GM18520 (cell line): ENCODE results near the gene CD8A.
A peak's percentile ranks its signal among the peaks of the same experiment; 100 is the strongest.

Experiments used
- ATAC-seq: cut with Tn5 transposase; IDR thresholded peaks from one replicate; pipeline ENCODE4 v1.9.1; 2021; ENCODE audit not compliant: unreplicated experiment

Gene CD8A

DNA sequence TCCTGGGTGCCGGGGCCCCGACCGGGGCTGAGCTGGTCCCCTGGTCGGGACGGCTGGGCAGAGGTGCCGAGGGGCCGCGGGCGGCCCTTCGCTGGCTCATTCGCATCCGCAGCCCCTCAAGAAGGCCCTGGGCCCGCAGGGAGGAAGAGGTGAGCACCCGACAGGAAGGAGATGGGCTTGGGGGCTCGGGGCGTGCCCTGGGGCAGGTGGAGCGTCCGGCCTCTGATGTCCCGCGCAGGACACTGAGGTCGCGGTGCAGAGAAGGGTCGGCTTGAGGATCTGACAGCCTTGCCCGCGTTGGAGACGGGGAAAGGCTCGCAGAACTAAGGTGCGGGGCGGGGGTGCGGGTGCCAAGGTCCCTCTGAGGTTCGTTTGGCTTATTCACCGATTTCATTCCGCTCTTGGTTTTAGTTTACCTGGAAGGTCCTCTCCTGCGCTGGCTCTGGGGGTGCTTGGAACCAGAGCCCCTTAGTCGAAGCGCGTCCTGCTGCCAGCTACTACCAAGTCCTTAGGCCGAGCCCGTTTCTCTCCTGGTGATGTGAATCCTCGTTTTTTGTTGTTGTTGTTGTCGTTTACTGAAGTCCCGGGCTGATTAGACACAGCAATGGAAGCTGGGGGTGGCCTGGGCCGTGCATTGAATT is 18.9 kb upstream of the CD8A start:
- no peak for ATAC-seq

DNA sequence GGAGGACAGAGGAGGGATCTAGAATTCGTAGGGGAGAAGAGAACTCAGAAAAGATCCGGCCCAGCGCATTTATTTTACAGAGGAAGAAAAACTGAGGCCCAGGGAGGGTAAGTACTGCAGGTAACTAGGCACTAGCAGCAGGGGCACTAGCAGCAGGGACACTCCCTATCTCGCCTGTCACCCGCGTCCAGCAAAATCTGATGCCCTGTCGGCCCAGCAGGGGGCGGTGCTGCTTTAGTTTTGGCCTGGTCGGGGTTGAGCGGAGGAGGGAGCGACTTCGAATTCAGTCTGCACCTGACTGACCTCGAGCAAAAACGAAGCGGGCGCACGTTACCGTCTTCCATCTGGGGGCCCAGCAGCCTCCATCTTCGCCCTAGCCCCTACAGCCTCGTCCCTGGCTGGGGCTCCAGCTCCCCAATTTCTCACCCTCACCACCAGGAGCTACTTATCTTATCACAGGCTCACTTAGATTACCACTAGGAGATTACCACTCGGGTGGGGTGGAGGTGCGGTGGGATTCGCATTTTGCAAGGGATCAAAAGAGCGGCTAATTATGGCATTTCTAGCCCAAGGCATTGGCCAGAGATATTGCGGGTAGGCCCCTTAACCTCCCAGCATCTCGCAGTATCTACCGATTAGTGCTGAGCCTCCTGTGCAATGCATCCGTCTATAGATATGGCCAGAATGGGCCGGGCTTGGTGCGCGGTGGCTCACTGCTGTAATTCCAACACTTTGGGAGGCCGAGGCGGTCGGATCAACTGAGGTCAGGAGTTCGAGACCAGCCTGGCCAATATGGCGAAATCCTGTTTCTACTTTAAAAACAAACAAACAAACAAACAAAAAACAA is 17.8 kb upstream of the CD8A start:
- ATAC-seq = peak; percentile 84

DNA sequence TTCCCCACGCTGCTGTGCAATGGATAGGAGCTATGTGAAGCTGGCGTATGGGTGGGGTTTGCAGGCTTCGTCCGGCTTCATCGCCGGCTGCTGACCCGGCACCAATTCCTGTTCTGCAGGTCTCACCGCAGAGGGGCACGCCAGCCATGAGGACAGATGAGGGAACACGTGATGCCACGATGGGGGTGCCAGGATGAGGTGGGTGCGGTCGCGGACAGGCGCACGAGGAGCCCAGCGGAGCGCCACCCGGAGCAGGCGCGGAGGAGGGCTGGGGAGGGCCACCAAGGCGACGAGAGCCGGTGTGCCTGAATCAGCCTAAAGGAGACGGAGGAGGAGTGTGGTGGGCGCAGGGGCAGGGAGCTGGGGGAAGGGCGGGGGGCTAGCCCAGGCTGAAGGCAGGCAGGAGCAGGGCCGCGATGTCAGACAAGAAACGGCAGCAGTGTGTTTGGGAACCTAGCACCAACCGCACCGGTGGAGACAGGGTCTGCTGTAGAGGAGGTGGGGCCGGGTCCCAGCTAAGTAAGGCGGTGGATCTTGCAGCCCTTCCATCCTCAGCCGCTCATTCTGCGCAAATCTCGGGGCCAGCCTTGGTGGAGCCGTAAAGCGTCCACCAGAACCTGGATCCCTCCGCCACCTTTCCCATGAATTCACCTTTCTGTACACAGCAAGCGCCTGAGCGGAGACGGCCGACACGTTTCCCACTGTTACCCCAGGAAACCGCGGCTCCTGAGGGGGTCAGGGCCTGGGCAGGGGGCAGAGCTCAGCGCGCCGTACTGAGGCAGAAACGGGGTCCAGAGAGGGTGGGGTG is 17.0 kb upstream of the CD8A start:
- no peak for ATAC-seq

DNA sequence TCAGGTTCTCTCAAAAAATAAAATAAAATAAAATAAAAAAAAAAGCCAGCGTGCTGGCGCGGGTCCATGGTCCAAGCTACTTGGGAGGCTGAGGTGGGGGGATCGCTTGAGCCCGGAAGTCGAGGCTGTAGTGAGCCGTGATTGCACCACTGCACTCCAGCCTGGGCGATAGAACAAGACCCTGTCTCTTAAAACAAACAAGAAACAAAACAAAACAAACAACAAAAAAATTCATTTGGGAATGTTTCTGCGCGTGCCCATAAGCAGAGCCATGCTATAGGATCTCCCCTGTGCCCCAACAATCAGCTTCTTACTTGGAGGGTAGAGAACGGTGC is 16.4 kb upstream of the CD8A start:
- no peak for ATAC-seq

DNA sequence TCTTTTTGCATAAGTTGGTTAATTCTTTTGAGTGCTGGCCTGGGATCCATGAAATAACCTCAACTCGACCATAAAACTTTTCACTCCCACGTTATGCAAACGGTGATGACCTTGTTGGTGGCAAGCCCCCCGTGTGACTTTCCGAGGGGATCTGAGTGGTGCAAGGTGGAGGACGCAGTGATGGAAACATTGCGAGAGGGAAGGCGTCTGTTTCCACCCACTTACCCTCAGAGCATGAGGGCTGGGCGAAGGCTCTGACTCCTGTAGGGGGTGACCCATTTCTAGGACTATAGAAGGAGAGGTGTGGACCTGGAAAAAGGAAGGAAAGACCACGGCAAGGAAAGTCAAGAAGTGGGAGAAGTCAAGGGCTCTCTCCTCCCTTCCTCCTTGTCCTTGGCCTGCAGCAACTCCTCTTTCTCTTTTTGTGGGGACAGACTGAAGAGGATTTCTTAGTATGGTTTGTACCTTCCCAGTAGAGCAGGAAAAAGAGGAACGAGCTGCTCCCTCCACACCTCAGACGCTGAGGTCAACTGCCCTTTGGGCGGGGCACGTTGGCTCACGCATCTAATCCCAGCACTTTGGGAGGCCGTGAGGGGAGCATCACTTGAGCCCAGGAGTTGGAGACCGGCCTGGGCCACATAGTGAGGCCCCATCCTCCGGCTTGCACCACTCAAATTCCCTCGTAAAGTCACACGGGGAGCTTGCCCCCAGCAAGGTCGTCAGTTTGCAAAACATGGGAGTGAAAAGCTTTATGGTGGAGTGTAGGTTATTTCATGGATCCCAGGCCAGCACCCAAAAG is 15.5 kb upstream of the CD8A start:
- no peak for ATAC-seq

DNA sequence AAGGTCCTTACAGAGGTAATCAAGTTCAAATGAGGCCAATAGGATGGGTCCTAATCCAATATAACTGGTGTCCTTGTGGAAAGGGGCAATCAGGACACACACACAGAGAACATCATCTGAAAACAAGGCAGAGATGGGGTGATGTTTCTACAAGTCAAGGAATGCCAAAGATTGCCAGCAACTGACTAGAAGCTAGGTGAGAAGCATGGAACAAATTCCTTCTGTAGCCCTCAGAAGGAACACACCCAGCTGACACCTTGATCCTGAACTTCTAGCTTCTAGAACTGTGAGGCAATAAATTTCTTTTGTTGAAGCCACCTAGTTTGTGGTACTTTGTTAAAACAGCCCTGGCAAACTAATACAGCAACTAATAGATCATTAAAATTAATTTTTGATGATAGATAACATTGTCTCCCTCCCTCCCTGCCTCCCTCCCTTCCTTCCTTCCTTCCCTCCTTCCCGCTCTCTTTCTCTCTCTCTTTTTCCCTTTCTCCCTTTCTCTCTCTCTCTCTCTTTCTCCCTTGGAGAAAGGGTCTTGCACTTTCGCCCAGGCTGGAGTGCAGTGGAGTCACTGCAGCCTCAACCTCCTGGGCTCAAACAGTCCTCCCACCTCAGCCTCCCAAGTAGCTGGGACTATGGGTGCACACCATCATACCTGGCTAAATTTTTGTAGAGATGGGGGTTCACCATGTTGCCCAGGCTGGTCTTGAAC is 10.3 kb upstream of the CD8A start:
- ATAC-seq = no peak

DNA sequence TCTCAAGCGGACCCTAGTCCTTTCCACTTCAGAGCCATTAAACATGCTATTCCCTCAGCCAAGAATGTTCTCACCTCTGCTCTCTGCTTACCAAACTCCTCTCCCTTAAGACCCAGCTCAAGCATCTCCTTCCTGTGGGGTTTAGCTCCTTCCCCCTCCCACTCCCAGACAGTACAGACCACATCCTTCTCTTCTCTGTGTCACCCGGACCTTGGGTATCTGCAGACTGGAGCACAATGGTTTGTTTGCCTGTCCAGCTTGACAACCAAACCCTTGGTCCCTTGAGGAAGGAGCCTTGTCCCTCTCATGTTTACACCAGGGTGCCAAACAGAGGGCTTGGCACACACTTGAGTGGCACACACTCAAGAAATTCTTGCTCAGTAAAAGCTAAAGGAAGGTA is 4.1 kb upstream of the CD8A start:
- no peak for ATAC-seq

DNA sequence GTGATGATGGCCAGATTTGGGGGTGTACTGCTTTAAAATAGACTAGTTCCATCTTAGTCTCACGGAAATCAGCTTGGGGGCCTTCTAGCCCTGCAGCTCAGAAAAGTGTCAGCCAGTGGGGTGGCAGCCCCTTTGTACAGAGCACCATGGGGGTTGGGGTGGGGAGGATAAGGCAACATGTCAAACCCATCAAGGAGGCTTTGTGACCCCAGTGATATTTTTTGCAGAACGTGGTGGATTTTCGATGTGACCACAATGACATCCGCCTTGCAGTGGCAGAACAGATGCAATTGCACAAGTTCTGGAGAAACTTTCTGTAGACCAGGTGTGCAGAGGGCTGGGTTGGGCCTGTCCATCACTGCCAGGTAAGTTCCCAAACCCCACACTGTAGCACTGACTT is 3.0 kb upstream of the CD8A start:
- no peak for ATAC-seq

DNA sequence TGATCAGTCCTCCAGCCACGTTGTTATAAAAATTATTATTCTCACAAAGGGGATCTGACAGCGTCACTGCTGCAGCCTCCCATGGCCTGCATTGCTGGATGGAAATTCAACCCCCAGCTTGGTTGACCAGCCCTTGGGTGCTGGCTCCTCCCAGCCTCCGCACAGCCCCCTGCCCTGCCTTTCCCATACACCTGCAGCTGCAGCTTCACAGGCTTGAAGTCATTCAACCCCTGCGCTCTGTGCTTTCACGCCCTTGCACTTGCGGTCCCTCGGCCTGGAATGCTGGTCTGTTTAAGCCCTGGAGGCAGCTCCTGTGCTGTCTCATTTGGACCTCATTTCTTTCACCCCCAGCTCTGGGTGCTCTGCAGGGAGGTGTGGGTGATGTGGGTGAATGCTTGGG is 860 bp upstream of the CD8A start:
- ATAC-seq = no peak

DNA sequence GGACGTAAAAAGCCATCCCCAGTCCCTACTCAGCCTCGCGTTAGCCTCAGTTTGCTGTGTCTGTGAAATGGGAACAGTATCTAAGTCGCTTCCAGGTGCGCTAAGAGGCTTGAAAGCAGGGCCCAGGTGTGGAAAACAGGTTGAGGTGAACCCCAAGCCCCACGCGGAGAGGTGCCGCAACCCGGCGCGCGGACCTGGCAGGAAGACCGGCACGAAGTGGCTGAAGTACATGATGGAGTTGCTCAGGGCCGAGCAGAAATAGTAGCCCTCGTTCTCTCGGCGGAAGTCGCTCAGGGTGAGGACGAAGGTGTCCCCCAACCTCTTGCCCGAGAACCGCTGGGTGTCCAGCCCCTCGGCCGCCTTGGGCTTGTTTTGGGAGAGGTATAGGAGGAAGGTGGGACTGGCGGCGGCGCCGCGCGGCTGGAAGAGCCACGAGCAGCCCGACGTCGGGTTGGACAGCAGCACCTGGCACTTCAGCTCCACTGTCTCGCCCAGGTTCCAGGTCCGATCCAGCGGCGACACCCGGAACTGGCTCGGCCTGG is 508 bp downstream of the CD8A start:
- no peak for ATAC-seq

DNA sequence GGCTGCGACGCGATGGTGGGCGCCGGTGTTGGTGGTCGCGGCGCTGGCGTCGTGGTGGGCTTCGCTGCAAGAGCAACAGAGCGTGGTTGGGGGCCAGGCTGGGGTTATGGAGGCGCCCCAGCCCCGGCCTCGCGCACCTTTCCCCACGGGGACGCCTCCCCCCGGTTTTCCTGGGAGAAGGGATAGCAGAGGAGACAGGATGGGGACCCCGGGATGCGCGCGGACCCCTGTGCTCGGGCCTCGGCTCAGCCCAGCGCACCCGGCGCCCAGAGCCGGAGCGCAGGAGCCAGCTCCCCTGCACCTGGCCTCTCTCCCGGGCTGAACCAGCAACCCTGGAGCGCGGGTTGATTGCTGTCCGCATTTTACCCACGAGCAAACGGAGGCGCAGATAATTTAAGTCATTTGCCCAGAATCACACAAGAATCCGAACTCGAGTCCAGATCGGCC is 1.0 kb downstream of the CD8A start:
- ATAC-seq = no peak

DNA sequence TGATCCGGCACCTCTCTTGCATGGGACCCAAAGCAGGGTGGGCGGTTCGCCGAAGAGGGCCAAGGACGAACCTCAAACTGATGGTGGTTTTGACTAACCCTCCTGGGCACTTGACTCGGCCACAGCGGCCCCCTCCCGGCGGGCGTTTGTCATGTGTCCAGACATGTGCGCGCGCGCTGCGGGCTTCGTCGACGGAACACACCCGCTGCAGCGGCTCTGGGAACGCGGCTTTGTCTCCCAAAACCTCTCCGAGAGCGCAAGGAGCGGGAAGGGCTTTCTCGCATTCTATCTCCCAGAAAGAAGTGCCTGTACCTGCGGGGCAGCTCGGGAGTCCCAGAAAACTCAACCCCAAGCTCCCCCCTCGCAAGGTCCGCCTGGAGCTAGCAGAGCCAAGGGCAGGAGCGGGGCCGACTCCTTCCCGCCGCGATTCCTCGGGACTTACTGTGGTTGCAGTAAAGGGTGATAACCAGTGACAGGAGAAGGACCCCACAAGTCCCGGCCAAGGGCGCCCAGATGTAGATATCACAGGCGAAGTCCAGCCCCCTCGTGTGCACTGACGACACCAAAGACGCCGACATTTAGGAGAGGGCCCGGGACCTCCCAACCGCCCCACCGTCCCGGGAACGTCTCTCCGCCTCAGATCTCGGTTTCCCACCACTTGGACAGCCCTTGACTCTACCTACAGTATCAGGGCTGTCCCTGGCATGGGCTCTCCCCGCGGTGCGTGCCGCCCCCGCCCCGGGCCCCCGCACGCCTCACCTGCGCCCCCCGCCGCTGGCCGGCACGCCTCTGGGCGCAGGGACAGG is 1.6 kb downstream of the CD8A start:
- no peak for ATAC-seq

DNA sequence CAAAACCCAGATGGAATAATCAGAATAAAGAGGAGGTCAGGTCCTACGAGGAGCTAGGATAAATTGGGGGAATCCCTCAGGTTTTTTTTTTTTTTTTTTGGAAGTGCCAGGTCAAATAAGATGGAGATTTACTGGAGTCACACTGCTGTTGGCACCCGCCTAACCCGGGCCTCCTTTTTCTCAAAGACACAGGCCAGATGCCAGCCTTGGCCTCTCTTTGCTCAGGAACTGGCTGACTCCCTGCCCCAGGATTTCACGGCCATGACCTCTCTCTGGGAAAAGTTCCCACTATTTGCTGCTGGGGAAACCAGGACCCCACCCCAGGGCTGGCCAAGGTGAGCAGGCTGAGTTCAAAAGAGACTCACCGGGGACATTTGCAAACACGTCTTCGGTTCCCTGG is 2.5 kb downstream of the CD8A start:
- ATAC-seq = no peak

DNA sequence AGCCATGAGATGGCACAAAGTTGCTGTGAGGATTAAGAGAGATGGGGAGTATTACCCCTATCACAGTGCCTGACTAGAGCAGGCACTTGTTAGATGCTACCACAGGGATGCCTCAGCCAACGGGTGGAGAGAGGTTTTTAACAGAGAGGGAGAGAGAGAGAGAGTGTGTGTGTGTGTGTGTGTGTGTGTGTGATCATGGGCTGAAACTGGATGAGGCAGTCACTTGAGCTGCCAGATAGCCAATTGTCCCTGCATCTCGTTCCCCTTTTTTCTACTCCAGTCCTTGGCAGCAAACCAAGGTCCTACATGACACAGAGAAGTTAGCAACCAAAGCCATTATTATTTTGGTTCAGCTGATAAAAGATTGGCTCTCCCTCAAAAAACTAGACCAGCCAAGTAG is 3.0 kb downstream of the CD8A start:
- ATAC-seq = no peak

DNA sequence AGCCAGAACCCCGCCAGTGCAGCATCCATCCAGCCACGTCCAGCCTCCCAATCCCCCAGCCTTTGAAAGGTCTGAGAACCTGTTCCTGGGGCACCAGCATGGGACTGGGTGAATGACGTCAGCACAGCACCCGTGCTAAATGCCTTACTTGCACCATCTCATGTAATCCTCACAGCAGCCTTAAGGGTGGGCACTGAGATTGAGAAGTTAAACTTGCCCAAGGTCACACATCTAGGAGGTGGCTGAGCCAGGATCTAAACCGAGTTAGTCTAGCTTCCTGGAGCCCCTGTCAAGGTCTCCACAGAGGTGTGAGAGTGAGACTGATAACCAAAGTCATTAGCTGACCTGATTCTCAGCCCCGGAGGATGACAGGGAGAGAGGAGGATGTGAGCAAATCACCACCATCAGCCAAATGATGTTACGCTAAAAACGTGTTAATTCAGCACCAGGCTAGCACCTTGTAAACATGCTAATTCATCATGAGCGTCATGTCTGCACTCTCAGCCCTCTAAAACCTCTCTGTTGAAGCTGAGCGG is 4.6 kb downstream of the CD8A start:
- ATAC-seq = no peak

DNA sequence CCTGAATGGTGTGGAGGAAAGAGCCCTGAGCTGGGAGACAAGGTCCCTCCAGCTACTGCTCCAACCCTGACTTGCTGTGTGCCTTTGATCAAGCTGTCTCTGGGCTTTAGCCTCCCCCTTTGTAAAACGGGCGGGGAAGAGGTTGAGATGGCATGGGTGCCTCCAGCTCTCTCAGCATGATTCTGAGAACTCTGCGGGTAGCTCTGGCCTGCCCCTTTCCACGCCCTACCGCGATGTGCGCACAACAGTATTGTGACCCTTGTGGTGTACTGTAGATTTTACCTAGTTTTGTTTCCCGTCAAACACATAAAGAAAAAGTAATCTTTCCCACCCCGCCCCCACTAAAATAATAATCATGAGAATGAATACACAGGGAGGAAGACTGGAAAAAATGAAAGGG is 5.3 kb downstream of the CD8A start:
- no peak for ATAC-seq

DNA sequence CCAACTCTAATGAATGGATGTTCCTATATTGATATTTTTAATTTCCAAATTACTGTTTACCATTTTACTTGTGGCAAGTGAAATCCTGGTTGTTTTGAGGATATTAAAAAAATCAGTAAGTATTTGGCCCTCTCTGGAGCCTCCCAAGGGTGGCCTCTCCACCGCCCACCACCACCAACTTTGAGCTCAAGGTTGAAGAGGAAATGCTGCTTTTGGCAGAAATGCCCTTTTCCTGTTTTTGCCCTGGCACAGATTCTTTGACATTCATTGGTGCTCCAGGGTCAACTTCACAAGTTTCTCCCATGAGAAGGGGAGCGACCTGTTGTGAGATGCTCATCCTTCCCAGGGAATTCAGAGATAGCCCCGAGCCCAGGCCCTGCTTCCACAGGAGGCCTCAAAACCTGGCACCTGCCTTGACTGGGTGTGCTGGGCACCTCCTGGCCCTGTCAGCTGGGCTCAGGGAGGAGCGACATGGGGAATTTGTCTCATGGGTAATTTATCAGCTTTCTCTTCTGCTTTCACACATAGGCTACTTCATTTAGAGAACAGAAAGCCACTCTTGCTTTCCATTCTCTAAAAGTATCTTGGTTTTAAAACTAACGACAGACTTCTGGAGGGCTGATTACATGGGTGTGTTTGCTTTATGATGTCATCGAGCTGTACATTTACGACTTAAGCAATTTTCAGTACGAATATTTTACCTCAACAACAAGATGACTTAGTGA is 6.9 kb downstream of the CD8A start:
- ATAC-seq = peak; percentile 94

DNA sequence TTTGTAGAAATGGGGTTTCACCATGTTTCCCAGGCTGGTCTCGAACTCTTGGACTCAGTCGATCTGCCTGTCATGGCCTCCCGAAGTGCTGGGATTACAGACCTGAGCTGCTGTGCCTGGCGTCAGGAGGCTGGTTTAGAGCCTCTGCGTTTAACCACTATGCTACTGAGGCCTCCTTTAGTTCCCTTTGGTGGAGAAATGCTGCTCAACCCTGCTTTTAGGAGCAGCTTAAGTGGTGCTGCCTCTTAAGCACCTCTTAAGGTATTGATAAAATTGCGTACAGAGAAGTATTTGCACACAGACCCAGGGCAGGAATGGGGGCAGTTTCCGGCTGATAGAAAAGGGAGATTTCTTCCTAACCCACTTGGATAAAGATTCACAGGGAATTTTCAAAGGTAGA is 8.0 kb downstream of the CD8A start:
- ATAC-seq = no peak

DNA sequence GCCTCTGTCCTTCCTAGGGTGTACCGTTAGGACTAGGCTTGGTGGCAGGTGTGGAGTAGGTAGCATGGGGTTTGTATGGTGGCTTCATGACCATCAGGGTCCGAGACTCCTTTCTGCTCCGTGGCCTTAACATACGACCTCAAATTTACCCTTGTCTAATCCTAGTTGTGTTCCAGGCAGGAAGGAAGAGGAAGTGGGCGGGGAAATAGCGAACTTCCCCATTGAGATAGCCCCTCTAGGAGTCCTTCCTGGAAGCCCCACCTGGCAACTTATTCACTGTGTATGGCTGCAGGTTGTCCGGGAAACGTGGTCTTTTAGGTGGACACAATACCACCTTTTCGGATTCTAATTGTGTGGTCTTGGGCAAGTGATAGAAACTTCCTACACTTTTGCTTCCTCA is 9.3 kb downstream of the CD8A start:
- no peak for ATAC-seq
